Measurements from ENCODE around the gene ENG. TPM values are rescaled to one million over a fixed set of nuclear protein-coding genes. Genes with fewer than 3 reads are reported as not detected.

The ENG gene
- total and polyA plus RNA-seq, 5 experiments from 2014 or later = 2.1 to 10.2 (median 5.4) TPM

GRCh38 chr9:127878001-127878651 lies 23.7 kb upstream of the ENG start:
- peak overlapping the region in 6 of 10 donors; percentile 13 to 58 (median 34) for H3K4me3 Mint-ChIP-seq
- peaks cover 0 to 12% (median 0%) of the 10 kb centered on the region in 5 donors for H3K27me3 Mint-ChIP-seq
- H3K27ac Mint-ChIP-seq = peak overlapping the region in 2 of 10 donors; percentile 26 to 29
- H3K4me1 Mint-ChIP-seq = peaks cover 13 to 21% (median 16%) of the 10 kb centered on the region in 4 donors
- H3K9me3 Mint-ChIP-seq = no peaks in the 10 kb centered on the region
- peaks cover 0 to 7% (median 0%) of the 10 kb centered on the region in 3 donors for H3K36me3 Mint-ChIP-seq
- POLR2A ChIA-PET = interaction anchor here (1.0 to 1.1 kb wide), 2 partner anchors 20 to 38 kb away, joined by 3 read pairs; partner anchors contain the start of gene ST6GALNAC4
- ATAC-seq (no peak), DNase-seq (no peak)

GRCh38 chr9:127877566-127877998 lies 23.1 kb upstream of the ENG start, which contains the start of gene AK1:
AK1 (minus strand) TSS chr9:127877675; CDS start chr9:127874617, 3,058 bp downstream.
- POLR2A ChIA-PET = interaction anchor here (1.0 to 1.1 kb wide), 2 partner anchors 21 to 39 kb away, joined by 3 read pairs; partner anchors contain the start of gene ST6GALNAC4
- Mint-ChIP-seq H3K4me1 (peaks cover 9 to 18% (median 12%) of the 10 kb centered on the region in 4 donors), H3K9me3 (no peaks in the 10 kb centered on the region), H3K4me3 (peak within 1 kb of the TSS in 8 of 10 donors; percentile 8 to 60 (median 56)), H3K27ac (peak within 1 kb of the TSS in 5 of 10 donors; percentile 18 to 61 (median 29)), H3K36me3 (peaks cover 0 to 7% (median 0%) of the 10 kb centered on the region in 3 donors), H3K27me3 (peaks cover 0 to 12% (median 0%) of the 10 kb centered on the region in 5 donors)
- ATAC-seq = no peak
- no peak for DNase-seq

GRCh38 chr9:127876764-127877562 lies 22.5 kb upstream of the ENG start:
- no peaks in the 10 kb centered on the region for H3K9me3 Mint-ChIP-seq
- POLR2A ChIA-PET = interaction anchor here (1.1 kb wide), 2 partner anchors 12 to 21 kb away, joined by 3 read pairs; no protein-coding TSS in a partner anchor
- peaks cover 0 to 12% (median 0%) of the 10 kb centered on the region in 5 donors for H3K27me3 Mint-ChIP-seq
- H3K36me3 Mint-ChIP-seq = peaks cover 0 to 4% (median 0%) of the 10 kb centered on the region in 3 donors
- ATAC-seq (peak; percentile 32 to 43), DNase-seq (no peak)
- peaks cover 7 to 17% (median 9%) of the 10 kb centered on the region in 4 donors for H3K4me1 Mint-ChIP-seq
- H3K27ac Mint-ChIP-seq = peak overlapping the region in 3 of 10 donors; percentile 18 to 61 (median 34)
- peak overlapping the region in 8 of 10 donors; percentile 8 to 60 (median 33) for H3K4me3 Mint-ChIP-seq

GRCh38 chr9:127876026-127876763 lies 21.7 kb upstream of the ENG start:
- no peak overlapping the region for H3K4me3 Mint-ChIP-seq
- POLR2A ChIA-PET = interaction anchor here (1.0 to 1.1 kb wide), 2 partner anchors 11 to 47 kb away, joined by 3 read pairs; no protein-coding TSS in a partner anchor

GRCh38 chr9:127875306-127875966 lies 21.0 kb upstream of the ENG start:
- H3K36me3 Mint-ChIP-seq = peaks cover 0 to 4% (median 0%) of the 10 kb centered on the region in 3 donors
- H3K27ac Mint-ChIP-seq = peak overlapping the region in 1 of 10 donors; percentile 71
- ATAC-seq = no peak
- POLR2A ChIA-PET = interaction anchor here (1.0 to 1.1 kb wide), 2 partner anchors 10 to 48 kb away, joined by 3 read pairs; no protein-coding TSS in a partner anchor
- H3K4me3 Mint-ChIP-seq = no peak overlapping the region
- H3K9me3 Mint-ChIP-seq = no peaks in the 10 kb centered on the region
- peaks cover 0 to 12% (median 0%) of the 10 kb centered on the region in 5 donors for H3K27me3 Mint-ChIP-seq
- no peak for DNase-seq
- H3K4me1 Mint-ChIP-seq = peaks cover 7 to 17% (median 9%) of the 10 kb centered on the region in 4 donors

More at GRCh38 chr9:127876026-127876763, 21.7 kb upstream of the ENG start:
- Mint-ChIP-seq H3K9me3 (no peaks in the 10 kb centered on the region), H3K4me1 (peaks cover 7 to 17% (median 10%) of the 10 kb centered on the region in 4 donors), H3K27me3 (peaks cover 0 to 12% (median 0%) of the 10 kb centered on the region in 5 donors), H3K36me3 (peaks cover 0 to 4% (median 0%) of the 10 kb centered on the region in 3 donors), H3K27ac (peak overlapping the region in 3 of 10 donors; percentile 13 to 71 (median 15))
- no peak for ATAC-seq
- no peak for DNase-seq

GRCh38 chr9:127874301-127875221 lies 20.1 kb upstream of the ENG start:
- peaks cover 0 to 2% (median 0%) of the 10 kb centered on the region in 3 donors for H3K36me3 Mint-ChIP-seq
- no peaks in the 10 kb centered on the region for H3K9me3 Mint-ChIP-seq
- H3K27ac Mint-ChIP-seq = no peak overlapping the region
- H3K27me3 Mint-ChIP-seq = peaks cover 0 to 12% (median 0%) of the 10 kb centered on the region in 5 donors
- no peak for DNase-seq
- ATAC-seq = no peak
- POLR2A ChIA-PET = interaction anchor here (0.9 to 1.3 kb wide), 3 partner anchors 8 to 88 kb away, joined by 3 to 4 read pairs (median 3); no protein-coding TSS in a partner anchor
- no peak overlapping the region for H3K4me3 Mint-ChIP-seq
- H3K4me1 Mint-ChIP-seq = peaks cover 7 to 16% (median 9%) of the 10 kb centered on the region in 4 donors

GRCh38 chr9:127873886-127874285 lies 19.4 kb upstream of the ENG start:
- Mint-ChIP-seq H3K9me3 (no peaks in the 10 kb centered on the region), H3K36me3 (peaks cover 0 to 2% (median 0%) of the 10 kb centered on the region in 3 donors), H3K27ac (no peak overlapping the region), H3K4me3 (no peak overlapping the region), H3K4me1 (peaks cover 7 to 13% (median 9%) of the 10 kb centered on the region in 4 donors), H3K27me3 (peaks cover 0 to 12% (median 0%) of the 10 kb centered on the region in 5 donors)
- POLR2A ChIA-PET = interaction anchor here (0.9 to 1.3 kb wide), 4 partner anchors 9 to 103 kb away, joined by 3 to 4 read pairs (median 3); no protein-coding TSS in a partner anchor
- no peak for ATAC-seq
- no peak for DNase-seq

GRCh38 chr9:127873223-127873691 lies 18.8 kb upstream of the ENG start:
- DNase-seq = no peak
- Mint-ChIP-seq H3K27ac (peak overlapping the region in 1 of 10 donors; percentile 24), H3K4me3 (no peak overlapping the region), H3K36me3 (peaks cover 0 to 2% (median 0%) of the 10 kb centered on the region in 3 donors), H3K27me3 (peaks cover 0 to 7% (median 0%) of the 10 kb centered on the region in 5 donors), H3K9me3 (no peaks in the 10 kb centered on the region), H3K4me1 (peaks cover 6 to 11% (median 8%) of the 10 kb centered on the region in 4 donors)
- no peak for ATAC-seq
- POLR2A ChIA-PET = interaction anchor here (0.6 to 1.3 kb wide), 6 partner anchors 9 to 106 kb away, joined by 3 to 5 read pairs (median 3); no protein-coding TSS in a partner anchor

GRCh38 chr9:127872369-127873222 lies 18.1 kb upstream of the ENG start:
- Mint-ChIP-seq H3K9me3 (no peaks in the 10 kb centered on the region), H3K4me1 (peaks cover 0 to 7% (median 4%) of the 10 kb centered on the region in 4 donors), H3K27me3 (peaks cover 0 to 5% (median 0%) of the 10 kb centered on the region in 5 donors), H3K36me3 (peaks cover 0 to 2% (median 0%) of the 10 kb centered on the region in 3 donors), H3K4me3 (no peak overlapping the region), H3K27ac (peak overlapping the region in 2 of 10 donors; percentile 20 to 89)
- DNase-seq (no peak), ATAC-seq (no peak)
- POLR2A ChIA-PET = interaction anchor here (0.6 to 1.1 kb wide), 7 partner anchors 10 to 384 kb away, joined by 3 to 5 read pairs (median 3); no protein-coding TSS in a partner anchor
